SK-N-MC (cell line): Measurements from ENCODE around the gene JAZF1.

Experiments used
- EZH2 ChIP-seq: fragments of 200-600 bp; sonication (generic); IDR thresholded peaks from one replicate; pipeline ENCODE4 v1.6.1; 2017; ENCODE audit warnings: antibody characterized with exemption
- FOXP2 ChIP-seq: optimal IDR thresholded peaks from 2 replicates; pipeline ENCODE3; 2011; ENCODE audit warnings: mild to moderate bottlenecking, moderate library complexity; ENCODE audit not compliant: insufficient read depth; ENCODE audit errors: extremely low read length, control extremely low read depth
- POLR2AphosphoS5 ChIP-seq: IDR thresholded peaks from 2 replicates; pipeline ENCODE4 v1.6.1; 2012; ENCODE audit warnings: mild to moderate bottlenecking, low read depth, low read length, borderline replicate concordance

DNA sequence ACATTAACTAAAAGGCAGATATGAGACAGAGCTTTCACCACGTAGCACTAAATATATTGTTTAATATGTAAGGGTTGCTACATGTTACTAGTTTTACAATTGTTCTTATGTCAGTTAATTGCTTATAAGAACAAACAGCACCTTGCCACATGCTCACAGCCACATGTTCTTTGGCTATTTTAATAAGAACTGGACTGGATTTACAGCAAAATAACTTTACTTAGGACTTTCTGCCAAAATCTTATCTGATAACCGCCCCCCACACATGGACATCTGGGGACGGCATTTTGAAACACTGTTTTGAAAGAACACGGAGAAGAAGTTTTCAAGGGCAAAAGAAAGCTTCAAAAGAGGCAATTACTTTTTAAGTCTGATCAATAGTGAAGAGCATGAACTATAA is 45.3 kb downstream of the JAZF1 start:
- TF ChIP-seq POLR2AphosphoS5 (no peak), EZH2 (no peak), FOXP2 (no peak)
